CD4-positive, alpha-beta T cell treated with Interleukin-4 for 4 hours (primary cell): ENCODE data around the gene CRYZL1.
A peak's percentile ranks its signal among the peaks of the same experiment; 100 is the strongest.
"Not testable (repeated sequence)": the region's sequence is repeated elsewhere in the genome, so short reads cannot be mapped to it uniquely, and the experiment has no call there.

Experiments used
- DNase-seq: peaks from one replicate; pipeline ENCODE4 v3.0.0-alpha.2; 2020

CRYZL1 gene

GRCh38 chr21:33619726-33620125 lies 21.8 kb downstream of the CRYZL1 start:
- DNase-seq = no peak

GRCh38 chr21:33618407-33618806 lies 23.1 kb downstream of the CRYZL1 start:
- no peak for DNase-seq

- not testable (repeated sequence) for DNase-seq
Observed at GRCh38 chr21:33617565-33617964, 24.0 kb downstream of the CRYZL1 start.

- no peak for DNase-seq
Observed at GRCh38 chr21:33611006-33611744, 30.4 kb downstream of the CRYZL1 start.

GRCh38 chr21:33608559-33608958 lies 33.0 kb downstream of the CRYZL1 start:
- DNase-seq = no peak

- DNase-seq = no peak
Observed at GRCh38 chr21:33598051-33598450, 43.5 kb downstream of the CRYZL1 start.

- peak; percentile 78 for DNase-seq
Observed at GRCh38 chr21:33588485-33589335, 52.8 kb downstream of the CRYZL1 start, which contains the start of gene DONSON. DONSON (minus strand) TSS chr21:33588684; CDS start chr21:33588641, 43 bp downstream.

- peak; percentile 13 for DNase-seq
Observed at GRCh38 chr21:33587792-33588484, 53.6 kb downstream of the CRYZL1 start.

GRCh38 chr21:33586927-33587326 lies 54.6 kb downstream of the CRYZL1 start:
- DNase-seq = no peak

- DNase-seq = no peak
Observed at GRCh38 chr21:33584455-33584854, 57.1 kb downstream of the CRYZL1 start.

GRCh38 chr21:33578959-33579542 lies 62.5 kb downstream of the CRYZL1 start:
- DNase-seq = no peak

- no peak for DNase-seq
Observed at GRCh38 chr21:33578214-33578613, 63.3 kb downstream of the CRYZL1 start.

GRCh38 chr21:33576741-33577141 lies 64.8 kb downstream of the CRYZL1 start:
- DNase-seq = not testable (repeated sequence)

- DNase-seq = no peak
Observed at GRCh38 chr21:33572350-33572749, 69.2 kb downstream of the CRYZL1 start.

- no peak for DNase-seq
Observed at GRCh38 chr21:33569991-33570390, 71.5 kb downstream of the CRYZL1 start.

- no peak for DNase-seq
Observed at GRCh38 chr21:33568448-33568847, 73.1 kb downstream of the CRYZL1 start.

- DNase-seq = no peak
Observed at GRCh38 chr21:33567914-33568313, 73.6 kb downstream of the CRYZL1 start.

GRCh38 chr21:33566514-33566913 lies 75.0 kb downstream of the CRYZL1 start:
- no peak for DNase-seq

- no peak for DNase-seq
Observed at GRCh38 chr21:33562389-33562788, 79.2 kb downstream of the CRYZL1 start.

- no peak for DNase-seq
Observed at GRCh38 chr21:33561373-33561772, 80.2 kb downstream of the CRYZL1 start.

- no peak for DNase-seq
Observed at GRCh38 chr21:33560965-33561364, 80.6 kb downstream of the CRYZL1 start.

- DNase-seq = no peak
Observed at GRCh38 chr21:33559813-33560212, 81.7 kb downstream of the CRYZL1 start.
